Measurements from ENCODE around the gene PCED1B. TPM values are rescaled to one million over a fixed set of nuclear protein-coding genes. Genes with fewer than 3 reads are reported as not detected.

Gene PCED1B
- total RNA-seq, 2 donors from 2014 or later: 2.3 to 14.2 TPM

- no peak for ATAC-seq
- no peak overlapping the region for H3K4me3 ChIP-seq
- intact Hi-C loops (cut with DNase I): no loop called here
- DNase-seq: no peak
- no peak for TF ChIP-seq CTCF (IDR thresholded peaks at IDR 0.05)
- TF ChIP-seq POLR2A (IDR thresholded peaks at IDR 0.05): no peak
- no peaks in the 10 kb centered on the region for H3K27me3 ChIP-seq
- 93 to 94% methylated on average over 4 of the region's 4 CpGs for WGBS, 2 donors
- H3K4me1 ChIP-seq: peaks cover 15% of the 10 kb centered on the region
- no peaks in the 10 kb centered on the region for H3K9me3 ChIP-seq
- no peak overlapping the region for H3K27ac ChIP-seq
- no peaks in the 10 kb centered on the region for H3K36me3 ChIP-seq (replicated peaks in 1 of 2; ENCODE audit: insufficient read depth in 1 of 2, low read depth in 2 of 2)
Observed at GRCh38 chr12:47282206-47282605, 202.8 kb downstream of the PCED1B start.

Small RNAs within 50 kb of the gene (microRNA-seq; reads per million reads assigned to microRNA genes)
- gene MIR4698 (ENCODE audit: borderline number of aligned reads in 2 of 2, borderline replicate concordance in 2 of 2): 0 to 0.45 reads per million in 2 donors

Small RNAs within 50 kb of the gene (small RNA-seq; reads per million reads assigned to genes)
- not detected for gene MIR4698

Other genes with a start within 250 kb of the PCED1B start
- 1 to 10 TPM; 2.6 to 4.0 TPM for gene AMIGO2, start 338 bp downstream of the PCED1B start, total RNA-seq